Keratinocyte (primary cell): ENCODE data around the gene FXYD2. TPM values are rescaled to one million over a fixed set of nuclear protein-coding genes. Genes with fewer than 3 reads are reported as not detected.

Experiments used
- DNase-seq: peaks from one replicate; pipeline ENCODE4 v3.0.0-alpha.2; 2011; ENCODE audit warnings: low read depth, missing footprints, low spot score
- FAIRE-seq: peaks from 2 replicates; lab custom pipeline; 2011; peaks lifted over from hg19 to GRCh38; lab: Jason Lieb, UNC
- H2AFZ ChIP-seq: 2 replicates; pipeline ENCODE4 v1.6.0; 2012; ENCODE audit warnings: low read length, control low read depth, inconsistent platforms; ENCODE audit not compliant: control insufficient read depth
- H3K27ac ChIP-seq: 2 replicates; pipeline ENCODE4 v1.5.1; 2011; ENCODE audit warnings: low read length; ENCODE audit not compliant: control insufficient read depth, insufficient read depth
- H3K27me3 ChIP-seq: 3 replicates; pipeline ENCODE4 v1.6.0; 2011; ENCODE audit warnings: low read length; ENCODE audit not compliant: control insufficient read depth, insufficient read depth; ENCODE audit errors: extremely low read depth
- H3K36me3 ChIP-seq, 2 experiments: 2 replicates in 1 of 2; 3 replicates in 1 of 2; pipeline ENCODE4 v1.5.1; 2011; ENCODE audit warnings: low read length in 2 of 2, mild to moderate bottlenecking in 1 of 2; ENCODE audit not compliant: control insufficient read depth in 2 of 2, insufficient read depth in 2 of 2; ENCODE audit errors: extremely low read depth in 1 of 2
- H3K4me1 ChIP-seq: 3 replicates; pipeline ENCODE4 v1.5.1; 2011; ENCODE audit warnings: low read length; ENCODE audit not compliant: control insufficient read depth, insufficient read depth; ENCODE audit errors: extremely low read depth
- H3K4me2 ChIP-seq: 3 replicates; pipeline ENCODE4 v1.6.0; 2011; ENCODE audit warnings: low read depth, low read length; ENCODE audit not compliant: control insufficient read depth, insufficient read depth; ENCODE audit errors: extremely low read depth
- H3K4me3 ChIP-seq, 3 experiments: fragments of 200-600 bp in 1 of 3; sonication (generic) in 1 of 3; 2 replicates in 2 of 3; 3 replicates in 1 of 3; pipeline ENCODE4 v1.5.1; 2011 to 2016; ENCODE audit warnings: low read length in 3 of 3, mild to moderate bottlenecking in 3 of 3, control low read depth in 2 of 3, inconsistent platforms in 1 of 3, low read depth in 1 of 3, mixed read lengths in 1 of 3, mixed run types in 1 of 3, moderate library complexity in 1 of 3; ENCODE audit not compliant: control insufficient read depth in 2 of 3, insufficient read depth in 2 of 3; ENCODE audit errors: extremely low read depth in 1 of 3
- H3K79me2 ChIP-seq: 2 replicates; pipeline ENCODE4 v1.6.0; 2012; ENCODE audit warnings: low read length; ENCODE audit not compliant: control insufficient read depth, insufficient read depth
- H3K9ac ChIP-seq: 3 replicates; pipeline ENCODE4 v1.6.0; 2011; ENCODE audit warnings: low read length; ENCODE audit not compliant: control insufficient read depth, insufficient read depth; ENCODE audit errors: extremely low read depth
- H3K9me1 ChIP-seq: 3 replicates; pipeline ENCODE4 v1.6.0; 2011; ENCODE audit warnings: low read length; ENCODE audit not compliant: control insufficient read depth, insufficient read depth; ENCODE audit errors: extremely low read depth
- H3K9me3 ChIP-seq: 2 replicates; pipeline ENCODE4 v1.5.1; 2012; ENCODE audit warnings: low read depth, low read length; ENCODE audit not compliant: control insufficient read depth
- H4K20me1 ChIP-seq: 3 replicates; pipeline ENCODE4 v1.6.0; 2011; ENCODE audit warnings: low read length; ENCODE audit not compliant: control insufficient read depth, insufficient read depth; ENCODE audit errors: extremely low read depth
- EZH2 ChIP-seq: IDR thresholded peaks from one replicate; pipeline ENCODE4 v1.6.1; 2012; ENCODE audit warnings: inconsistent platforms, mild to moderate bottlenecking, low read length, moderate library complexity
- dilution Hi-C: fragments of 300-500 bp; cut with MboI; formaldehyde crosslinking; loops from one replicate; pipeline ENCODE4 v1.7.0; 2020; ENCODE audit warnings: low sequenced_read_pairs; ENCODE audit not compliant: extremely low pct_ligation_motif_present
- polyA plus RNA-seq, 5 experiments: library from polyadenylated mRNA; depleted of rRNA in 3 of 5; stranded (reverse) in 3 of 5; stranded (forward) in 1 of 5; unstranded in 1 of 5; fragments of >200 nt; gene quantifications; 1 replicate in 1 of 5; 2 replicates in 3 of 5; 3 replicates in 1 of 5; pipeline versions ENCODE4 v1.2.1 to v1.2.3, GENCODE V29; 2011 to 2012; ENCODE audit warnings: missing spikeins in 2 of 5, low read depth in 1 of 5, low replicate concordance in 1 of 5
- TF ChIP-seq, protein P1 (sequence below), 3 experiments: IDR thresholded peaks in 1 of 3; conservative IDR thresholded peaks in 1 of 3; optimal IDR thresholded peaks in 1 of 3; 2 replicates in 2 of 3; 3 replicates in 1 of 3; pipeline versions ENCODE3 to v1.5.1; 2011; ENCODE audit warnings: low read length in 3 of 3, mild to moderate bottlenecking in 3 of 3, moderate library complexity in 2 of 3, control low read depth in 1 of 3, inconsistent platforms in 1 of 3; ENCODE audit not compliant: insufficient read depth in 2 of 3; ENCODE audit errors: extremely low read depth in 1 of 3

The FXYD2 gene
- polyA plus RNA-seq, 1 donor (not counting 4 experiments of a cell fraction or from before 2014, with no cell fraction given), result not detected

GRCh38 chr11:117826190-117826570 is 1.6 kb upstream of the FXYD2 start:
- H3K4me1 ChIP-seq, result peaks cover 25% of the 10 kb centered on the region
- H3K79me2 ChIP-seq, result no peaks in the 10 kb centered on the region
- FAIRE-seq, result no peak
- H3K4me3 ChIP-seq, result no peak overlapping the region
- H3K27ac ChIP-seq, result no peak overlapping the region
- no peak overlapping the region for H3K9ac ChIP-seq
- no peaks in the 10 kb centered on the region for H3K36me3 ChIP-seq
- no peak overlapping the region for H2AFZ ChIP-seq
- no peak for DNase-seq
- H3K9me1 ChIP-seq, result no peaks in the 10 kb centered on the region
- H3K4me2 ChIP-seq, result no peak overlapping the region
- no peaks in the 10 kb centered on the region for H3K9me3 ChIP-seq
- H4K20me1 ChIP-seq, result no peaks in the 10 kb centered on the region
- peaks cover 6% of the 10 kb centered on the region for H3K27me3 ChIP-seq
- TF ChIP-seq, protein P1, sequence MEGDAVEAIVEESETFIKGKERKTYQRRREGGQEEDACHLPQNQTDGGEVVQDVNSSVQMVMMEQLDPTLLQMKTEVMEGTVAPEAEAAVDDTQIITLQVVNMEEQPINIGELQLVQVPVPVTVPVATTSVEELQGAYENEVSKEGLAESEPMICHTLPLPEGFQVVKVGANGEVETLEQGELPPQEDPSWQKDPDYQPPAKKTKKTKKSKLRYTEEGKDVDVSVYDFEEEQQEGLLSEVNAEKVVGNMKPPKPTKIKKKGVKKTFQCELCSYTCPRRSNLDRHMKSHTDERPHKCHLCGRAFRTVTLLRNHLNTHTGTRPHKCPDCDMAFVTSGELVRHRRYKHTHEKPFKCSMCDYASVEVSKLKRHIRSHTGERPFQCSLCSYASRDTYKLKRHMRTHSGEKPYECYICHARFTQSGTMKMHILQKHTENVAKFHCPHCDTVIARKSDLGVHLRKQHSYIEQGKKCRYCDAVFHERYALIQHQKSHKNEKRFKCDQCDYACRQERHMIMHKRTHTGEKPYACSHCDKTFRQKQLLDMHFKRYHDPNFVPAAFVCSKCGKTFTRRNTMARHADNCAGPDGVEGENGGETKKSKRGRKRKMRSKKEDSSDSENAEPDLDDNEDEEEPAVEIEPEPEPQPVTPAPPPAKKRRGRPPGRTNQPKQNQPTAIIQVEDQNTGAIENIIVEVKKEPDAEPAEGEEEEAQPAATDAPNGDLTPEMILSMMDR (optimal IDR thresholded peaks at IDR 0.05 in 1 of 3, IDR thresholded peaks at IDR 0.05 in 1 of 3, conservative IDR thresholded peaks at IDR 0.05 in 1 of 3; ENCODE audit: extremely low read depth in 1 of 3, insufficient read depth in 2 of 3, low read length in 3 of 3), result no peak
- no peak for TF ChIP-seq EZH2
- dilution Hi-C loops, result no loop called here

- no peak for FAIRE-seq
- dilution Hi-C loops, result no loop called here
Measured at GRCh38 chr11:117825538-117826189, 1.1 kb upstream of the FXYD2 start.

More at GRCh38 chr11:117825538-117826189, 1.1 kb upstream of the FXYD2 start:
- peaks cover 6% of the 10 kb centered on the region for H3K27me3 ChIP-seq
- H3K4me3 ChIP-seq, result no peak overlapping the region
- H3K36me3 ChIP-seq, result no peaks in the 10 kb centered on the region
- no peak overlapping the region for H2AFZ ChIP-seq
- H3K27ac ChIP-seq, result no peak overlapping the region
- H3K9ac ChIP-seq, result no peak overlapping the region
- no peak overlapping the region for H3K4me2 ChIP-seq
- H3K9me1 ChIP-seq, result no peaks in the 10 kb centered on the region
- H3K79me2 ChIP-seq, result no peaks in the 10 kb centered on the region
- no peak for DNase-seq
- H3K4me1 ChIP-seq, result peaks cover 25% of the 10 kb centered on the region
- TF ChIP-seq, protein P1 (optimal IDR thresholded peaks at IDR 0.05 in 1 of 3, IDR thresholded peaks at IDR 0.05 in 1 of 3, conservative IDR thresholded peaks at IDR 0.05 in 1 of 3; ENCODE audit: extremely low read depth in 1 of 3, insufficient read depth in 2 of 3, low read length in 3 of 3), result no peak
- TF ChIP-seq EZH2, result no peak
- H3K9me3 ChIP-seq, result no peaks in the 10 kb centered on the region
- no peaks in the 10 kb centered on the region for H4K20me1 ChIP-seq
